Mucosa of rectum (tissue), 2 donors: ENCODE data around the gene DCAF8.

ENCODE experiments used
- H3K27ac ChIP-seq, 2 donors: one replicate each; pipeline ENCODE4 v1.7.0; 2013; ENCODE audit warnings: inconsistent platforms in 2 of 2, low read depth in 2 of 2, low read length in 2 of 2
- H3K27me3 ChIP-seq, 2 donors: one replicate each; pipeline ENCODE4 v1.7.0; 2013; ENCODE audit warnings: low read length in 2 of 2; ENCODE audit not compliant: control insufficient read depth in 2 of 2, insufficient read depth in 2 of 2
- H3K36me3 ChIP-seq, 2 donors: one replicate each; pipeline ENCODE4 v1.7.0; 2013; ENCODE audit warnings: low read length in 2 of 2; ENCODE audit not compliant: control insufficient read depth in 2 of 2, insufficient read depth in 2 of 2
- H3K4me1 ChIP-seq, 2 donors: one replicate each; pipeline ENCODE4 v1.7.0; 2013; ENCODE audit warnings: low read length in 2 of 2, mild to moderate bottlenecking in 1 of 2; ENCODE audit not compliant: control insufficient read depth in 2 of 2, insufficient read depth in 2 of 2
- H3K4me3 ChIP-seq, 2 donors: one replicate each; pipeline ENCODE4 v1.7.0; 2013; ENCODE audit warnings: low read length in 2 of 2
- H3K9ac ChIP-seq, 2 donors: one replicate each; pipeline ENCODE4 v1.7.0; 2013; ENCODE audit warnings: low read length in 2 of 2, low read depth in 1 of 2, mild to moderate bottlenecking in 1 of 2
- H3K9me3 ChIP-seq, 2 donors: one replicate each; pipeline ENCODE4 v1.7.0; 2013; ENCODE audit warnings: low read length in 2 of 2; ENCODE audit not compliant: control insufficient read depth in 2 of 2
- donor health status: healthy.
- donor health status: Normal muscosa, but diverticular disease.

Gene DCAF8

DNA sequence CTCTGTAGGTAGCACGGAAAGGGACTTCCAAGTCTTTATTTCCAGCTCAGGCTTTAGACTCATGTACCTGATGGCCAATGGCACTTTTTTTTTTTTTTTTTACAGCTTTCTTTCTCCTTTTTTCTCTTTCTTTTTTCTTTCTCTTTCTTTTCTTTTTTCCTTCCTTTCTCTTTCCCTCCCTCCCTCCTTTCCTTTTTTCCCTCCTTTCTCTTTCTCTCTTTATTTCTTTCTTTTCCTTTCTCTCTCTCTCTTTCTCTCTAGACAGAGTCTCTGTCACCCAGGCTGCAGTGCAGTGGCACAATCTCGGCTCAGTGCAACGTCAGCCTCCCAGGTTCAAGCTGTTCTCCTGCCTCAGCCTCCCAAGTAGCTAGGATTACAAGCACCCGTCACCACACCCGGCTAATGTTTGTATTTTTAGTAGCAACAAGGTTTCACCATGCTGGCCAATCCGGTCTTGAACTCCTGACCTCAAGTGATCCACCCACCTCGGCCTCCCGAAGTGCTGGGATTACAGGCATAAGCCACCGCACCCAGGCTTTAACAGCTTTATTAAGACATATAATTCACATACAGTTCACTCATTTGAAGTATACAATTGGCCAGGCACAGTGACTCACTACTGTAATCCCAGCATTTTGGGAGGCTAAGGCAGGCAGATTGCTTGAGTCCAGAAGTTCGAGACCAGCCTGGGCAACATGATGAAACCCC lies 5.1 kb upstream of the DCAF8 start:
- H3K27me3 ChIP-seq, result no peaks in the 10 kb centered on the region
- no peak overlapping the region for H3K4me3 ChIP-seq
- no peak overlapping the region for H3K9ac ChIP-seq
- H3K4me1 ChIP-seq, result peaks cover 0 to 11% of the 10 kb centered on the region in 2 donors
- H3K9me3 ChIP-seq, result no peaks in the 10 kb centered on the region
- H3K36me3 ChIP-seq, result no peaks in the 10 kb centered on the region
- no peak overlapping the region for H3K27ac ChIP-seq

DNA sequence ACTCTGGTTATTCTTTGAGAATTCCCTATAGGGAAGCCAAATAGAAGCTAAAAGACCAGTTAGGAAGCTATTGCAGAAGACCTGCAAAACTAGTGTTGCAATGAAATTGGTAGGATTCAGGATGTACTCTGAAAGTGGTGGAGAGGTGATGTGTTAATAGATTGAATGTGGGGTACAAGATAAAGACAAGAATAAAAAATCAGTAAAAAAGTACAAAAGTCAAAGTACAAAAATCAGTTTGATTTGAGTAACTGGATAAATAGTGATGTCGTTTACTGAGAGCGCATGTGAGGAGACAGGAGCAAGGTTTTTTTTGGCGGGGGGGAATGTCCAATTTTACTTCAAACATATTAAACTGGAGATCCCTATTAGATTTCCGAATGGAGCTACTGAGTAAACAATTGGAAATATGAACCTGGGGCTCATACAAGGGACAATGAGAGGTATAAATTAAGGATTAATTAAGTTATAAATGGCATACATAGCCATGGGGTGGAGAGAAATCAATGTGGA lies 2.5 kb upstream of the DCAF8 start:
- no peak overlapping the region for H3K27ac ChIP-seq
- H3K4me3 ChIP-seq, result no peak overlapping the region
- peaks cover 8 to 19% of the 10 kb centered on the region in 2 donors for H3K4me1 ChIP-seq
- no peaks in the 10 kb centered on the region for H3K27me3 ChIP-seq
- H3K36me3 ChIP-seq, result no peaks in the 10 kb centered on the region
- H3K9me3 ChIP-seq, result no peaks in the 10 kb centered on the region
- H3K9ac ChIP-seq, result no peak overlapping the region

DNA sequence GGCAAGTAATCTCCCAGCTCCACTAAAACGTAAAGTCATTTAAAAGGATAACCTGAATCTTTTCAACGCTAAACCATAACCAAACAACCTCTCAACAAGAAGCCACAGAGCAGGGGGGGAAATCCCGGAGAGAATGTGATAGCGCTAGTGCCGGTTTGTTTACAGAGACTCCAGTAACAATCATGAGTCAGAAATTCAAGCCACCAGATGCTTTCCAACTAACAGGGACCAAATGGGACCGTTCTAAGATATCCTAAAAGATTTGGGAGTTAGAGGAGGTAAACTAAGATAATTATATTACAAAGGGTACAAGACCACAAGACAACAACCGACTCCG lies 825 bp downstream of the DCAF8 start:
- H3K36me3 ChIP-seq, result no peaks in the 10 kb centered on the region
- peak overlapping the region; percentile 87 to 97 for H3K4me3 ChIP-seq
- no peaks in the 10 kb centered on the region for H3K9me3 ChIP-seq
- peak overlapping the region; percentile 94 to 98 for H3K27ac ChIP-seq
- H3K4me1 ChIP-seq, result peaks cover 8 to 19% of the 10 kb centered on the region in 2 donors
- peak overlapping the region; percentile 95 to 99 for H3K9ac ChIP-seq
- H3K27me3 ChIP-seq, result no peaks in the 10 kb centered on the region

DNA sequence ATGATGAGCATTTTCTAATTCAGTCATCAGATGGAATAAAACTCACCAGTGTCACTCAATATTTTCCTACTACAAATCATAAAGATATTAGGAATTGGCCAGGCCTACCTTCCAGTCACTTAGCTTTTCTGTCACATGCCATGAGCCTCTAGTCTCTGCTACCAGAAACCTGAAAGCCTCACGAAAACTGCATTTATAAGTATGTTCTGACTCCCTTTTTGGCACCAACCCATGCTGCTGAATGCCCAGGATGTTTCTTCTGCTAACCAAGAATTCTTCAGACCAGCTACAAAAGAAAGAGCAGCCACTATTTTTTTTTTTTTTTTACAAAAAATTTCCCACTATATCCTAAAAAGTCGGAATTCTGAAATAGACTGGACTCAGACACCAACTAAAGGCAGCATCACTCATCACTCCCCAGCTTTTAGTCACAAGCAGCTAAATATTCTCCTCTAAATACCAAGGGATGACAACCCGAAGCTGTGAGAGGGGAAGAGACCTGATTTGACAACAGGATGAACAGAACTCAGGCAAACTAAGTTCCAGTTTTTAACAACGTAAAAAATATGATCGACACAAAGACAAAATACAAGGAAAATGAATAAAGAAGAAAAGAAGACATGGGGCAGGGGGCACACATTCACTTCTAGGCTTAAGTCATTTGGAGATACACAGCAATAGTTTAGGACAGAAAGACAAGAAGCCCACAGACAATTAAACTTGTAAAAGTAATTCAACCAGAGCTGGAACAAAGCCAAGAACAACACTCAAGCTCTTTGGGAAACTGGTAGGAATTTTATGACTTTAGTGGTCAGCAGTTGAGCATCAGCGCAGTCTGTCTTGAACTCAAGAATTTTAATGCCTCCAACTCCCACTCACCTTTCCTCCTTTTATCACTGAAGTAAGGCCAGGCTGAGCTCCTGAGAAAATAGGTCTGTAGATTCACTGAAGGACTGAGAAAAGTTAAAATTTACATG lies 1.7 kb downstream of the DCAF8 start:
- no peaks in the 10 kb centered on the region for H3K27me3 ChIP-seq
- no peaks in the 10 kb centered on the region for H3K36me3 ChIP-seq
- H3K9me3 ChIP-seq, result no peaks in the 10 kb centered on the region
- H3K9ac ChIP-seq, result peak overlapping the region; percentile 43 to 95
- peak overlapping the region in 1 of 2 donors; percentile 29 for H3K27ac ChIP-seq
- peaks cover 8 to 19% of the 10 kb centered on the region in 2 donors for H3K4me1 ChIP-seq
- H3K4me3 ChIP-seq, result peak overlapping the region; percentile 87 to 97

DNA sequence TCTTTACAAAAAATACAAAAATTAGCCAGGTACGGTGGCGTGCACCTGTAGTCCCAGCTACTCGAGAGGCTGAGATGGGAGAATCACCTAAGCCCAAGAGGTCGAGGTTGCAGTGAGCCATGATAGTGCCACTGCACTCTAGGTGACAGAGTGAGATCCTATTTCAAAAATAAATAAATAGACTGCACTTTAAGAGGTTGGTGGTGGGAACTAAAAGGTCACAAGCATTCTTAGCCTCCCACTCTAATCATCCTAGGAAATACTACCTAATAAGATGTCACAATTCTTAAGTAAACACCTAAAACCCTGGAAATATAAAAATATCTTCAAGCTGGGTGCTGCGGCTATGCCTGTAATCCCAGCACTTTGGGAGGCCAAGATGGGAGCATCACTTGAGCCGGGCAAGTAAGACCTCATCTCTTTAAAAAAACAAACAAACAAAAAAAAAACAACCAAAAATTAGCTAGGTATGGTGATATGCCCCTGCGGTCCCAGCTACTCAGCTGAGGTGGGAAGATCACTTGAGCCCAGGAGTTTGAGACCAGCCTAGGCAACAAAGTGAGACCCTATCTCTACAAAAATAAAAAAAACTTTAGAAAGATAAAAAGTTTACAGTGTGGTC lies 4.1 kb downstream of the DCAF8 start:
- Histone ChIP-seq H3K27me3 (no peaks in the 10 kb centered on the region), H3K4me1 (peaks cover 8 to 16% of the 10 kb centered on the region in 2 donors), H3K9ac (no peak overlapping the region), H3K4me3 (no peak overlapping the region), H3K27ac (no peak overlapping the region), H3K9me3 (no peaks in the 10 kb centered on the region), H3K36me3 (peaks cover 0 to 3% of the 10 kb centered on the region in 2 donors)

DNA sequence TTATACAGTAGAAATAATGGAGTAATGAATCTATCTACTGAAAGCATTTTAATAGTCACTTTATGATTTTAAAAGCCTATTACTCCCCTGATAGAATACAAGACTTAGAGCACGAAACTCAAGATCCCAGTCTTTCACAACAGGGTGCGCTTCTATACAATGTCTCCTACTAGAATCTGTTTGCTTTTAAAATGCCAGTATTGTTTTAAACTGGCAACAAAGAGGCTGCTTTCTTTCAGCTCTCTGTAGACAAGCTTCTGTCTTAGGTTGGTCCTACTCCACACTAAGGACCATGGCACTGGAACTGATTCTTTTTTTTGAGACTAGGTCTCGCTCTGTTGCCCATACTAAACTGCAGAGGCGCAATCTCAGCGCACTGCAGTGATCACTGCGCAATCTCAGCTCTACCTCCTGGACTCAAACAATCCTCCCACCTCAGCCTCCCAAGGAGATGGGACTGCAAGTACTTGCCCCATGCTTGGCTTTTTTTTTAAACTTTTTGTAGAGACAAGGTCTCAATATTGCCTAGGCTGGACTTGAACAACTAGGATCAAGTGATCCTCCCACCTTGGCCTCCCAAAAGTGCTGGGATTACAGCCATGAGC lies 4.8 kb downstream of the DCAF8 start:
- no peaks in the 10 kb centered on the region for H3K27me3 ChIP-seq
- H3K36me3 ChIP-seq, result peaks cover 0 to 3% of the 10 kb centered on the region in 2 donors
- H3K9me3 ChIP-seq, result no peaks in the 10 kb centered on the region
- H3K27ac ChIP-seq, result no peak overlapping the region
- H3K4me3 ChIP-seq, result no peak overlapping the region
- H3K4me1 ChIP-seq, result peaks cover 8% of the 10 kb centered on the region in 2 donors
- no peak overlapping the region for H3K9ac ChIP-seq

DNA sequence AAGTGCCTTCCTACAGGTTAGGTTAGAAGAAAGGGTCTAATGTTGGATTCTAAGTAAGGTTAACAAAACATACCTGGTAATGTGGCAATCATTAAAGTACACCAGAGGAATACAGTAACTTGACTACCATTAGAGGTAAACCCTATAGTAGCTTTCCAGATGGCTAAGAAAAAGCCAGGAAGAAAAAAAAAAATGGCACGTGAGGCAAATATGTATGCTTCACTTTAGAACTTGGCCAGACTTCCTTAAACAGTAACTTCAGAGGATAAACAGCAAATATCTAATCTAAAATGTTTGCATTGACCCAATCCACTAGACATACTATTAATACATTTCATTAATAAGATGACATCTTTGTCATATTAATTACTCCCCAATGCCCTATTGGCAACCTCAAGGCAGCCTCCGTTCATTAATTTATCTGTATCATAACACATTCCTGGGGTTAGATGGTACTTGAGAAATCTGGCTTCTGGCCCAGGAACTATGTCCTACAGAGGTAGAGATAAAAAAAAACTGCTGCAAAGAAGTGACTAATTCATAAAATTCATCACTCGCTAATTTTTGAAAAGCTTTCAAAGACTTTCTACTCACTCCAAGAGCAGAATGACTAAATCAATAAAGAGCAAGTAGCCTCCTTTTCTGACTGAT lies 5.8 kb downstream of the DCAF8 start:
- Histone ChIP-seq H3K4me1 (peaks cover 8% of the 10 kb centered on the region in 2 donors), H3K36me3 (peaks cover 0 to 3% of the 10 kb centered on the region in 2 donors), H3K9ac (no peak overlapping the region), H3K27me3 (no peaks in the 10 kb centered on the region), H3K4me3 (no peak overlapping the region), H3K9me3 (no peaks in the 10 kb centered on the region), H3K27ac (no peak overlapping the region)

DNA sequence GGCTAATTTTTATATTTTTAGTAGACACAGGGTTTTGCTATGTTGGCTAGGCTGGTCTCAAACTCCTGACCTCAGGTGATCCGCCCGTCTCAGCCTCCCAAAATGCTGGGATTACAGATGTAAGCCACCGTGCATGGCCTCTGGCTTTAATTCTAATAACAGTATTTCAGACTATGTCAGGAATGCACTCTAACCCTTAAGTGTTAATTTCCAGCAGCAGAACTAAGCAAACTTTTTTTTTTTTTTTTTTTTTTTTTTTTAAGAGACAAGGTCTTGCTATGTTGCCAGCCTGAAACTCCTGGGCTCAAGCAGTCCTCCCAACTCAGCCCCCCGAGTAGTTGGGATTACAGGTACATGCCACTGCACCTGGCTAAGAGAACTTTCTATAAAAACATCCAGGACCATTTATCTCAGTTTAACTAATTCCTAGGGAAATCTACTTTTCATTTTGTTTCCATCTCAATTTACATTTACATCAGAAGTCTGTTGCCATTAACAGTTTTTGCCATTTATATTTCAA lies 6.5 kb downstream of the DCAF8 start:
- H3K4me1 ChIP-seq, result peaks cover 2 to 4% of the 10 kb centered on the region in 2 donors

More for the DNA sequence above, 6.5 kb downstream of the DCAF8 start:
- no peak overlapping the region for H3K9ac ChIP-seq
- no peaks in the 10 kb centered on the region for H3K27me3 ChIP-seq
- no peak overlapping the region for H3K4me3 ChIP-seq
- H3K27ac ChIP-seq, result no peak overlapping the region
- no peaks in the 10 kb centered on the region for H3K9me3 ChIP-seq
- H3K36me3 ChIP-seq, result peaks cover 0 to 6% of the 10 kb centered on the region in 2 donors
